ENCODE results near the gene LRRC38. TPM values are rescaled to one million over a fixed set of nuclear protein-coding genes. Genes with fewer than 3 reads are reported as not detected.

Gene LRRC38
- total RNA-seq, 1 donor from 2014 or later = not detected

DNA sequence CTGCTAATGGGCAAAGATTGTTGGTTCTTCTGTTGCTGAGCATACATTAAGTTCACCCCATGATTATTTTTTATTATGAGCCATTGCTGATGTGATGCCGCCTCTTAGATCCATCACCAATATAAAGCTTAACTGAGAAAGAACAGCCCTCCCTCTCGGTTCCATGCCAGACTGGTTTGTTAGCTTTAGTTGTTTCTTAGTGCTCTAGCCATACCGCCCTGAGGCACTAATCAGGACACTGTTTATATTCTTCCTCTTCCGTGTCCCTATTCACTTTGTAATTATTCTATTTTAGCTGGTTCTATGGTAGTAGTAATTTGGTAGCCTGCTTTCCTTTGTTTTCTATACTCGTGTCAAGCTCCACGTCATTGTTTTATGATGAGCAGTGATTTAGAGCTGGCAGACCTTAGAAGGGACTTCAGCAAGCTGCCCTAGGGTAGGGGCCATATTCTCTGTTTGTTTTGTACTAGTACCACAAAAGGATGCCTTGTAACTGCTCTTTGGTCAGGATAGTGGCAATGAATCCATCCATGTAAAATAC, 42.5 kb upstream of the LRRC38 start:
- no peak overlapping the region for H3K27ac ChIP-seq (ENCODE audit: low read depth, low read length)
- no peaks in the 10 kb centered on the region for H3K4me1 ChIP-seq (ENCODE audit: insufficient read depth, low read length)
- H3K36me3 Mint-ChIP-seq (ENCODE audit: low read depth, unreplicated experiment) = no peaks in the 10 kb centered on the region
- no peak overlapping the region for H3K9ac ChIP-seq (ENCODE audit: low read length)
- H3K4me3 ChIP-seq (ENCODE audit: insufficient read depth, low read depth, low read length) = no peak overlapping the region
- H3K9me3 Mint-ChIP-seq (ENCODE audit: unreplicated experiment) = peaks cover 2% of the 10 kb centered on the region
- no peaks in the 10 kb centered on the region for H3K36me3 ChIP-seq (ENCODE audit: insufficient read depth, low read length)
- no peak overlapping the region for H3K4me2 ChIP-seq (ENCODE audit: low read length)
- no peaks in the 10 kb centered on the region for H3K9me3 ChIP-seq (ENCODE audit: insufficient read depth, low read depth, low read length)
- H3K4me1 Mint-ChIP-seq (ENCODE audit: low read depth, unreplicated experiment) = no peaks in the 10 kb centered on the region
- H3K4me3 Mint-ChIP-seq (ENCODE audit: unreplicated experiment) = no peak overlapping the region
- no peak overlapping the region for H3K27ac Mint-ChIP-seq (ENCODE audit: unreplicated experiment)
- H3K27me3 ChIP-seq (ENCODE audit: insufficient read depth, low read length) = no peaks in the 10 kb centered on the region
- H4K20me1 ChIP-seq (ENCODE audit: insufficient read depth, low read length) = no peaks in the 10 kb centered on the region
- H3K27me3 Mint-ChIP-seq (ENCODE audit: low read depth, unreplicated experiment) = peaks cover 10% of the 10 kb centered on the region
- no peak for DNase-seq (ENCODE audit: low read depth)
- FAIRE-seq = no peak
- H3K79me2 ChIP-seq (ENCODE audit: insufficient read depth, low read length) = no peaks in the 10 kb centered on the region
- H2AFZ ChIP-seq (ENCODE audit: low read depth, low read length) = no peak overlapping the region
- TF ChIP-seq, protein P1, sequence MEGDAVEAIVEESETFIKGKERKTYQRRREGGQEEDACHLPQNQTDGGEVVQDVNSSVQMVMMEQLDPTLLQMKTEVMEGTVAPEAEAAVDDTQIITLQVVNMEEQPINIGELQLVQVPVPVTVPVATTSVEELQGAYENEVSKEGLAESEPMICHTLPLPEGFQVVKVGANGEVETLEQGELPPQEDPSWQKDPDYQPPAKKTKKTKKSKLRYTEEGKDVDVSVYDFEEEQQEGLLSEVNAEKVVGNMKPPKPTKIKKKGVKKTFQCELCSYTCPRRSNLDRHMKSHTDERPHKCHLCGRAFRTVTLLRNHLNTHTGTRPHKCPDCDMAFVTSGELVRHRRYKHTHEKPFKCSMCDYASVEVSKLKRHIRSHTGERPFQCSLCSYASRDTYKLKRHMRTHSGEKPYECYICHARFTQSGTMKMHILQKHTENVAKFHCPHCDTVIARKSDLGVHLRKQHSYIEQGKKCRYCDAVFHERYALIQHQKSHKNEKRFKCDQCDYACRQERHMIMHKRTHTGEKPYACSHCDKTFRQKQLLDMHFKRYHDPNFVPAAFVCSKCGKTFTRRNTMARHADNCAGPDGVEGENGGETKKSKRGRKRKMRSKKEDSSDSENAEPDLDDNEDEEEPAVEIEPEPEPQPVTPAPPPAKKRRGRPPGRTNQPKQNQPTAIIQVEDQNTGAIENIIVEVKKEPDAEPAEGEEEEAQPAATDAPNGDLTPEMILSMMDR (IDR thresholded peaks at IDR 0.05; ENCODE audit: insufficient read depth, low read depth, low read length) = no peak
- no peak for TF ChIP-seq EZH2 (IDR thresholded peaks at IDR 0.05; ENCODE audit: insufficient read depth, low read length)

DNA sequence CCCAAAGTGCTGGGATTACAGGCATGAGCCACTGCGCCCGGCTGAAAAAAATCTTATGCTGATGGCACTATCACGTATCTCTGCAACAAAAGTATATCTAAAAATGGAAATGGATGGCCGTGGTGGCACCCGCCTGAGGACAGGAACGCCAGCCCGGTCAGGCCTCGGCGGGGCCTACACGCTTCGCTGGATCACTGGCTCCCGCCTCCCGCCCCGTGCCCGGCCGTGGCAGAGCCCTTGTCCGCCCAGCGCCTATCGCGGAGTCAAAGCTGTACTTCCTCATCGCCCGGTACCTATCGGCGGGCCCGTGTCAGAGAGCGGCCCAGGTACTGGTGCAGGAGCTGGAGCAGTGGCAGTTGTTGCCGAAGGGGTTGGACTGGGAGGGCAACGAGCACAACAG, 41.0 kb upstream of the LRRC38 start:
- Histone ChIP-seq H3K27me3 (ENCODE audit: insufficient read depth, low read length) (no peaks in the 10 kb centered on the region), H3K36me3 (ENCODE audit: insufficient read depth, low read length) (no peaks in the 10 kb centered on the region), H4K20me1 (ENCODE audit: insufficient read depth, low read length) (no peaks in the 10 kb centered on the region), H3K4me3 (ENCODE audit: insufficient read depth, low read depth, low read length) (no peak overlapping the region), H3K4me1 (ENCODE audit: insufficient read depth, low read length) (no peaks in the 10 kb centered on the region), H3K79me2 (ENCODE audit: insufficient read depth, low read length) (no peaks in the 10 kb centered on the region), H3K27ac (ENCODE audit: low read depth, low read length) (no peak overlapping the region), H2AFZ (ENCODE audit: low read depth, low read length) (no peak overlapping the region), H3K9me3 (ENCODE audit: insufficient read depth, low read depth, low read length) (no peaks in the 10 kb centered on the region), H3K4me2 (ENCODE audit: low read length) (no peak overlapping the region), H3K9ac (ENCODE audit: low read length) (no peak overlapping the region)
- Mint-ChIP-seq H3K36me3 (ENCODE audit: low read depth, unreplicated experiment) (no peaks in the 10 kb centered on the region), H3K4me3 (ENCODE audit: unreplicated experiment) (no peak overlapping the region), H3K27me3 (ENCODE audit: low read depth, unreplicated experiment) (peaks cover 7% of the 10 kb centered on the region), H3K9me3 (ENCODE audit: unreplicated experiment) (no peaks in the 10 kb centered on the region), H3K4me1 (ENCODE audit: low read depth, unreplicated experiment) (peaks cover 3% of the 10 kb centered on the region), H3K27ac (ENCODE audit: unreplicated experiment) (no peak overlapping the region)
- DNase-seq (ENCODE audit: low read depth) (no peak), FAIRE-seq (no peak)
- no peak for TF ChIP-seq EZH2 (IDR thresholded peaks at IDR 0.05; ENCODE audit: insufficient read depth, low read length)
- TF ChIP-seq, protein P1 (IDR thresholded peaks at IDR 0.05; ENCODE audit: insufficient read depth, low read depth, low read length) = no peak

DNA sequence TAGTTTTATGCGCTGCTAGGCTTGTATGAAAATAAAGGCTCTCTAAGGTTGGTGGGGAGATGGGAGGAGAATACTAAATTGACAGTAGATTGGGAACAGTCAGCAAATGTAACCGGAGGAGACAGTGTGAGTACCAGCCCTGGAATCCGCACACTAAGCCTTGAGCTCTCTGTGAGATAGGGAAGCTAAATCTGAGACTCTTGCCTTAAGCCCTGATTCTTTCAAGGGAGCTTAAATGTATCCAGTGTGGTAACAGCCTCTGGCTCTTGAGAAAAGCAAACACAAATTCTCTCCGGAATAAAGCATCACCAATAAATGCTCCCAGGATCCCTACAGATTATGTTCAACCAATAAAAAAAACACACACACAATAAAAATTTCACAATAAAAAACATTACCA, 36.9 kb upstream of the LRRC38 start:
- H3K27ac Mint-ChIP-seq (ENCODE audit: unreplicated experiment) = no peak overlapping the region
- DNase-seq (ENCODE audit: low read depth) = no peak
- no peak for FAIRE-seq

More for the DNA sequence above, 36.9 kb upstream of the LRRC38 start:
- H3K36me3 ChIP-seq (ENCODE audit: insufficient read depth, low read length) = no peaks in the 10 kb centered on the region
- Mint-ChIP-seq H3K4me1 (ENCODE audit: low read depth, unreplicated experiment) (peaks cover 15% of the 10 kb centered on the region), H3K27me3 (ENCODE audit: low read depth, unreplicated experiment) (peaks cover 7% of the 10 kb centered on the region), H3K36me3 (ENCODE audit: low read depth, unreplicated experiment) (no peaks in the 10 kb centered on the region), H3K4me3 (ENCODE audit: unreplicated experiment) (no peak overlapping the region), H3K9me3 (ENCODE audit: unreplicated experiment) (no peaks in the 10 kb centered on the region)
- H3K27me3 ChIP-seq (ENCODE audit: insufficient read depth, low read length) = no peaks in the 10 kb centered on the region
- H2AFZ ChIP-seq (ENCODE audit: low read depth, low read length) = no peak overlapping the region
- H3K79me2 ChIP-seq (ENCODE audit: insufficient read depth, low read length) = no peaks in the 10 kb centered on the region
- H3K27ac ChIP-seq (ENCODE audit: low read depth, low read length) = no peak overlapping the region
- H3K4me2 ChIP-seq (ENCODE audit: low read length) = no peak overlapping the region
- H3K4me1 ChIP-seq (ENCODE audit: insufficient read depth, low read length) = no peaks in the 10 kb centered on the region
- no peaks in the 10 kb centered on the region for H3K9me3 ChIP-seq (ENCODE audit: insufficient read depth, low read depth, low read length)
- TF ChIP-seq, protein P1 (IDR thresholded peaks at IDR 0.05; ENCODE audit: insufficient read depth, low read depth, low read length) = no peak
- TF ChIP-seq EZH2 (IDR thresholded peaks at IDR 0.05; ENCODE audit: insufficient read depth, low read length) = no peak
- H4K20me1 ChIP-seq (ENCODE audit: insufficient read depth, low read length) = no peaks in the 10 kb centered on the region
- H3K9ac ChIP-seq (ENCODE audit: low read length) = no peak overlapping the region
- H3K4me3 ChIP-seq (ENCODE audit: insufficient read depth, low read depth, low read length) = no peak overlapping the region
